Nephron (organoid): Measurements from ENCODE around the gene FAM200A.

Experiments used
- H3K27ac Mint-ChIP-seq, 3 experiments: 2 replicates each; pipeline ENCODE4 v1.8.0; 2020; ENCODE audit warnings: mixed read lengths in 3 of 3, mild to moderate bottlenecking in 2 of 3, moderate library complexity in 1 of 3
- H3K27me3 Mint-ChIP-seq: 2 replicates; pipeline ENCODE4 v1.8.0; 2021; ENCODE audit warnings: low read depth, mild to moderate bottlenecking, moderate library complexity, mixed read lengths
- H3K36me3 Mint-ChIP-seq: 2 replicates; pipeline ENCODE4 v1.8.0; 2020; ENCODE audit warnings: low read depth, mixed read lengths
- H3K4me1 Mint-ChIP-seq: 2 replicates; pipeline ENCODE4 v1.8.0; 2020; ENCODE audit warnings: mixed read lengths
- H3K4me3 Mint-ChIP-seq, 3 experiments: 2 replicates each; pipeline ENCODE4 v1.8.0; 2020; ENCODE audit warnings: mild to moderate bottlenecking in 3 of 3, mixed read lengths in 3 of 3, moderate library complexity in 2 of 3
- H3K9me3 Mint-ChIP-seq: 2 replicates; pipeline ENCODE4 v1.8.0; 2020; ENCODE audit warnings: mixed read lengths
- CTCF ChIP-seq, 3 experiments: fragments of 200-600 bp; sonication (generic); IDR thresholded peaks; one replicate each; pipeline ENCODE4 v1.5.0; 2021; ENCODE audit warnings: antibody characterized with exemption in 3 of 3; ENCODE audit not compliant: unreplicated experiment in 3 of 3

The FAM200A gene

GRCh38 chr7:99525713-99526440 lies 26.0 kb downstream of the FAM200A start:
- TF ChIP-seq CTCF (IDR thresholded peaks at IDR 0.05; ENCODE audit: unreplicated experiment in 3 of 3): no peak
- H3K36me3 Mint-ChIP-seq: peaks cover 76% of the 10 kb centered on the region
- H3K27me3 Mint-ChIP-seq: no peaks in the 10 kb centered on the region
- H3K27ac Mint-ChIP-seq: no peak overlapping the region
- peaks cover 31% of the 10 kb centered on the region for H3K9me3 Mint-ChIP-seq
- H3K4me3 Mint-ChIP-seq: no peak overlapping the region
- no peaks in the 10 kb centered on the region for H3K4me1 Mint-ChIP-seq

- Mint-ChIP-seq H3K4me1 (no peaks in the 10 kb centered on the region), H3K27me3 (no peaks in the 10 kb centered on the region), H3K27ac (no peak overlapping the region), H3K4me3 (no peak overlapping the region), H3K9me3 (peaks cover 7% of the 10 kb centered on the region), H3K36me3 (peaks cover 61% of the 10 kb centered on the region)
- TF ChIP-seq CTCF (IDR thresholded peaks at IDR 0.05; ENCODE audit: unreplicated experiment in 3 of 3): no peak
These were observed 30.5 kb downstream of the FAM200A start for GRCh38 chr7:99521399-99521798.

- TF ChIP-seq CTCF (IDR thresholded peaks at IDR 0.05; ENCODE audit: unreplicated experiment in 3 of 3): no peak
- no peaks in the 10 kb centered on the region for H3K4me1 Mint-ChIP-seq
- no peak overlapping the region for H3K4me3 Mint-ChIP-seq
- no peaks in the 10 kb centered on the region for H3K27me3 Mint-ChIP-seq
- no peaks in the 10 kb centered on the region for H3K9me3 Mint-ChIP-seq
- no peak overlapping the region for H3K27ac Mint-ChIP-seq
- peaks cover 35% of the 10 kb centered on the region for H3K36me3 Mint-ChIP-seq
These were observed 37.9 kb downstream of the FAM200A start for GRCh38 chr7:99514050-99514449.

GRCh38 chr7:99505324-99505662 lies 46.6 kb downstream of the FAM200A start:
- Mint-ChIP-seq H3K4me3 (peak overlapping the region; percentile 89 to 95 (median 94)), H3K36me3 (peaks cover 5% of the 10 kb centered on the region)

GRCh38 chr7:99504603-99505323 lies 47.2 kb downstream of the FAM200A start, which contains the start of gene ZKSCAN5:
ZKSCAN5 (plus strand) TSS chr7:99504662; CDS start chr7:99506045, 1,383 bp downstream.
- Mint-ChIP-seq H3K27me3 (no peaks in the 10 kb centered on the region), H3K4me3 (peak within 1 kb of the TSS; percentile 89 to 95 (median 94)), H3K27ac (peak within 1 kb of the TSS; percentile 87 to 98 (median 94)), H3K9me3 (no peaks in the 10 kb centered on the region), H3K36me3 (peaks cover 9% of the 10 kb centered on the region), H3K4me1 (peaks cover 25% of the 10 kb centered on the region)
- no peak for TF ChIP-seq CTCF (IDR thresholded peaks at IDR 0.05; ENCODE audit: unreplicated experiment in 3 of 3)

More at GRCh38 chr7:99505324-99505662, 46.6 kb downstream of the FAM200A start:
- no peak for TF ChIP-seq CTCF (IDR thresholded peaks at IDR 0.05; ENCODE audit: unreplicated experiment in 3 of 3)
- peak overlapping the region; percentile 87 to 98 (median 94) for H3K27ac Mint-ChIP-seq
- H3K4me1 Mint-ChIP-seq: peaks cover 20% of the 10 kb centered on the region
- no peaks in the 10 kb centered on the region for H3K9me3 Mint-ChIP-seq
- no peaks in the 10 kb centered on the region for H3K27me3 Mint-ChIP-seq
